ENCODE data around the gene EXOC2.

Gene EXOC2

GRCh38 chr6:548517-548916 lies 144.4 kb downstream of the EXOC2 start:
- DNase-seq (ENCODE audit: low spot score in 2 of 2): no peak
- H3K27ac Mint-ChIP-seq (ENCODE audit: low read depth): peak overlapping the region; percentile 1
- peaks cover 11% of the 10 kb centered on the region for H3K4me1 Mint-ChIP-seq
- peaks cover 22% of the 10 kb centered on the region for H3K36me3 Mint-ChIP-seq (ENCODE audit: insufficient read depth)
- peak overlapping the region; percentile 1 for H3K4me3 Mint-ChIP-seq
- H3K9me3 Mint-ChIP-seq: no peaks in the 10 kb centered on the region
- peak; percentile 77 for ATAC-seq (replicated peaks; ENCODE audit: extremely low read depth, poor library complexity, severe bottlenecking)
- no peaks in the 10 kb centered on the region for H3K27me3 Mint-ChIP-seq

GRCh38 chr6:548091-548490 lies 144.8 kb downstream of the EXOC2 start:
- ATAC-seq (replicated peaks; ENCODE audit: extremely low read depth, poor library complexity, severe bottlenecking): no peak
- no peaks in the 10 kb centered on the region for H3K27me3 Mint-ChIP-seq
- peaks cover 22% of the 10 kb centered on the region for H3K36me3 Mint-ChIP-seq (ENCODE audit: insufficient read depth)
- DNase-seq (ENCODE audit: low spot score in 2 of 2): no peak
- H3K4me1 Mint-ChIP-seq: peaks cover 11% of the 10 kb centered on the region
- H3K27ac Mint-ChIP-seq (ENCODE audit: low read depth): no peak overlapping the region
- peak overlapping the region; percentile 1 for H3K4me3 Mint-ChIP-seq
- no peaks in the 10 kb centered on the region for H3K9me3 Mint-ChIP-seq

GRCh38 chr6:540490-540889 lies 152.4 kb downstream of the EXOC2 start:
- H3K4me3 Mint-ChIP-seq: no peak overlapping the region
- peaks cover 7% of the 10 kb centered on the region for H3K9me3 Mint-ChIP-seq
- no peak for DNase-seq (ENCODE audit: low spot score in 2 of 2)
- H3K27me3 Mint-ChIP-seq: no peaks in the 10 kb centered on the region
- H3K36me3 Mint-ChIP-seq (ENCODE audit: insufficient read depth): peaks cover 37% of the 10 kb centered on the region
- no peak for ATAC-seq (replicated peaks; ENCODE audit: extremely low read depth, poor library complexity, severe bottlenecking)
- no peak overlapping the region for H3K27ac Mint-ChIP-seq (ENCODE audit: low read depth)
- H3K4me1 Mint-ChIP-seq: no peaks in the 10 kb centered on the region

- ATAC-seq (replicated peaks; ENCODE audit: extremely low read depth, poor library complexity, severe bottlenecking) (no peak), DNase-seq (ENCODE audit: low spot score in 2 of 2) (no peak)
- peaks cover 7% of the 10 kb centered on the region for H3K9me3 Mint-ChIP-seq
- no peak overlapping the region for H3K27ac Mint-ChIP-seq (ENCODE audit: low read depth)
- H3K27me3 Mint-ChIP-seq: no peaks in the 10 kb centered on the region
- H3K36me3 Mint-ChIP-seq (ENCODE audit: insufficient read depth): peaks cover 21% of the 10 kb centered on the region
- H3K4me1 Mint-ChIP-seq: no peaks in the 10 kb centered on the region
- H3K4me3 Mint-ChIP-seq: no peak overlapping the region
These were observed 155.8 kb downstream of the EXOC2 start for GRCh38 chr6:537114-537513.

- Mint-ChIP-seq H3K27me3 (no peaks in the 10 kb centered on the region), H3K4me3 (no peak overlapping the region), H3K36me3 (ENCODE audit: insufficient read depth) (peaks cover 10% of the 10 kb centered on the region), H3K9me3 (no peaks in the 10 kb centered on the region), H3K27ac (ENCODE audit: low read depth) (peak overlapping the region; percentile 33), H3K4me1 (peaks cover 6% of the 10 kb centered on the region)
- ATAC-seq (replicated peaks; ENCODE audit: extremely low read depth, poor library complexity, severe bottlenecking) (no peak), DNase-seq (ENCODE audit: low spot score in 2 of 2) (no peak)
These were observed 162.5 kb downstream of the EXOC2 start for GRCh38 chr6:530425-530824.

GRCh38 chr6:528989-529388 lies 163.9 kb downstream of the EXOC2 start:
- Mint-ChIP-seq H3K4me1 (peaks cover 13% of the 10 kb centered on the region), H3K27ac (ENCODE audit: low read depth) (no peak overlapping the region), H3K9me3 (no peaks in the 10 kb centered on the region), H3K36me3 (ENCODE audit: insufficient read depth) (peaks cover 8% of the 10 kb centered on the region), H3K4me3 (no peak overlapping the region), H3K27me3 (no peaks in the 10 kb centered on the region)
- DNase-seq (ENCODE audit: low spot score in 2 of 2) (no peak), ATAC-seq (replicated peaks; ENCODE audit: extremely low read depth, poor library complexity, severe bottlenecking) (no peak)

- Mint-ChIP-seq H3K9me3 (no peaks in the 10 kb centered on the region), H3K27me3 (no peaks in the 10 kb centered on the region), H3K36me3 (ENCODE audit: insufficient read depth) (peaks cover 12% of the 10 kb centered on the region), H3K4me1 (peaks cover 13% of the 10 kb centered on the region), H3K4me3 (no peak overlapping the region), H3K27ac (ENCODE audit: low read depth) (peak overlapping the region; percentile 13)
- DNase-seq (ENCODE audit: low spot score in 2 of 2) (no peak), ATAC-seq (replicated peaks; ENCODE audit: extremely low read depth, poor library complexity, severe bottlenecking) (no peak)
These were observed 164.8 kb downstream of the EXOC2 start for GRCh38 chr6:527989-528673.

GRCh38 chr6:524803-525202 lies 168.1 kb downstream of the EXOC2 start:
- H3K4me3 Mint-ChIP-seq: no peak overlapping the region
- no peaks in the 10 kb centered on the region for H3K9me3 Mint-ChIP-seq
- ATAC-seq (replicated peaks; ENCODE audit: extremely low read depth, poor library complexity, severe bottlenecking) (no peak), DNase-seq (ENCODE audit: low spot score in 2 of 2) (no peak)
- H3K4me1 Mint-ChIP-seq: peaks cover 20% of the 10 kb centered on the region
- peaks cover 12% of the 10 kb centered on the region for H3K36me3 Mint-ChIP-seq (ENCODE audit: insufficient read depth)
- H3K27me3 Mint-ChIP-seq: no peaks in the 10 kb centered on the region
- H3K27ac Mint-ChIP-seq (ENCODE audit: low read depth): peak overlapping the region; percentile 86

- DNase-seq (ENCODE audit: low spot score in 2 of 2) (no peak), ATAC-seq (replicated peaks; ENCODE audit: extremely low read depth, poor library complexity, severe bottlenecking) (no peak)
- no peaks in the 10 kb centered on the region for H3K9me3 Mint-ChIP-seq
- peak overlapping the region; percentile 84 for H3K27ac Mint-ChIP-seq (ENCODE audit: low read depth)
- H3K4me3 Mint-ChIP-seq: no peak overlapping the region
- H3K27me3 Mint-ChIP-seq: no peaks in the 10 kb centered on the region
- H3K36me3 Mint-ChIP-seq (ENCODE audit: insufficient read depth): peaks cover 13% of the 10 kb centered on the region
- H3K4me1 Mint-ChIP-seq: peaks cover 21% of the 10 kb centered on the region
These were observed 172.1 kb downstream of the EXOC2 start for GRCh38 chr6:520820-521219.

- Mint-ChIP-seq H3K27ac (ENCODE audit: low read depth) (no peak overlapping the region), H3K36me3 (ENCODE audit: insufficient read depth) (peaks cover 11% of the 10 kb centered on the region), H3K4me1 (peaks cover 29% of the 10 kb centered on the region), H3K9me3 (no peaks in the 10 kb centered on the region), H3K4me3 (no peak overlapping the region), H3K27me3 (no peaks in the 10 kb centered on the region)
- no peak for ATAC-seq (replicated peaks; ENCODE audit: extremely low read depth, poor library complexity, severe bottlenecking)
- DNase-seq (ENCODE audit: low spot score in 2 of 2): no peak
These were observed 174.7 kb downstream of the EXOC2 start for GRCh38 chr6:518218-518617.

- Mint-ChIP-seq H3K36me3 (ENCODE audit: insufficient read depth) (peaks cover 13% of the 10 kb centered on the region), H3K4me1 (peaks cover 37% of the 10 kb centered on the region), H3K9me3 (no peaks in the 10 kb centered on the region), H3K27ac (ENCODE audit: low read depth) (peak overlapping the region; percentile 39), H3K27me3 (no peaks in the 10 kb centered on the region), H3K4me3 (no peak overlapping the region)
- ATAC-seq (replicated peaks; ENCODE audit: extremely low read depth, poor library complexity, severe bottlenecking) (no peak), DNase-seq (ENCODE audit: low spot score in 2 of 2) (no peak)
These were observed 176.7 kb downstream of the EXOC2 start for GRCh38 chr6:516213-516612.

- Mint-ChIP-seq H3K9me3 (no peaks in the 10 kb centered on the region), H3K4me3 (no peak overlapping the region), H3K27ac (ENCODE audit: low read depth) (no peak overlapping the region), H3K4me1 (peaks cover 40% of the 10 kb centered on the region), H3K27me3 (no peaks in the 10 kb centered on the region), H3K36me3 (ENCODE audit: insufficient read depth) (peaks cover 9% of the 10 kb centered on the region)
- no peak for ATAC-seq (replicated peaks; ENCODE audit: extremely low read depth, poor library complexity, severe bottlenecking)
- DNase-seq (ENCODE audit: low spot score in 2 of 2): no peak
These were observed 177.7 kb downstream of the EXOC2 start for GRCh38 chr6:515267-515666.

GRCh38 chr6:514396-514978 lies 178.5 kb downstream of the EXOC2 start:
- peaks cover 48% of the 10 kb centered on the region for H3K4me1 Mint-ChIP-seq
- H3K27me3 Mint-ChIP-seq: no peaks in the 10 kb centered on the region
- ATAC-seq (replicated peaks; ENCODE audit: extremely low read depth, poor library complexity, severe bottlenecking) (no peak), DNase-seq (ENCODE audit: low spot score in 2 of 2) (no peak)
- no peaks in the 10 kb centered on the region for H3K9me3 Mint-ChIP-seq
- no peak overlapping the region for H3K4me3 Mint-ChIP-seq
- H3K27ac Mint-ChIP-seq (ENCODE audit: low read depth): no peak overlapping the region
- peaks cover 9% of the 10 kb centered on the region for H3K36me3 Mint-ChIP-seq (ENCODE audit: insufficient read depth)

Measured in central memory CD8-positive, alpha-beta T cell (primary cell).